Activated effector memory CD4-positive, alpha-beta T cell treated with anti-CD3 and anti-CD28 coated beads, Interleukin-2, amount 50 U/mL, for 16 hours (primary cell): ENCODE measurements around the gene ANAPC1.
"Not testable (repeated sequence)": the region's sequence is repeated elsewhere in the genome, so short reads cannot be mapped to it uniquely, and the experiment has no call there.

ENCODE experiments used
- DNase-seq: peaks from one replicate; pipeline ENCODE4 v3.0.0-alpha.2; 2020

ANAPC1 gene

GRCh38 chr2:111904726-111905474 lies 20.9 kb upstream of the ANAPC1 start:
- no peak for DNase-seq

DNA sequence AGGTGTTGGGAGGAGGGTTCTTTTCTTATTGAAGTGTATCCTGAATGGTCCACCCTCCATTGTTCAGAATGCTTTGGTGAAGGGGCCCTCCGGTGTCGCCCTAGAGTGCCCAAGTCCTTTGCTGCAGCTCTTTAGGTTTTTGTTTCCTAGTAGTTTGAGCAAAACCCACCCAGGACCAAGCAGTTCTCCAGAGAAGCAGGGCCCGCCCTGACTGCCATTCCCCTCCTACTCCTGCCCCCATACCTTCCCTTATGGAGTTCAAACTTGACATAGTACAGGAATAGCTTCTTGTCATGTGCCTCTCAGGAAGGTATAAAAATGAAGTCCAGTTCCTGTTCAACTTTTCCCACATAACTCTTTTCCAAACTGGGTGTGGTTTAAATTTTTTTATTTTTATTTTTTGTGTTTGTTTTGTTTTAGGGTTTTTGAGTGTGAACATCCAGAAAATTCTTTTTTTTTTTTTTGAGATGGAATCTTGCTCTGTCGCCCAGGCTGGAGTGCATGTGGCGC lies 20.0 kb upstream of the ANAPC1 start:
- no peak for DNase-seq

GRCh38 chr2:111903516-111903915 lies 19.5 kb upstream of the ANAPC1 start:
- DNase-seq, result no peak

DNA sequence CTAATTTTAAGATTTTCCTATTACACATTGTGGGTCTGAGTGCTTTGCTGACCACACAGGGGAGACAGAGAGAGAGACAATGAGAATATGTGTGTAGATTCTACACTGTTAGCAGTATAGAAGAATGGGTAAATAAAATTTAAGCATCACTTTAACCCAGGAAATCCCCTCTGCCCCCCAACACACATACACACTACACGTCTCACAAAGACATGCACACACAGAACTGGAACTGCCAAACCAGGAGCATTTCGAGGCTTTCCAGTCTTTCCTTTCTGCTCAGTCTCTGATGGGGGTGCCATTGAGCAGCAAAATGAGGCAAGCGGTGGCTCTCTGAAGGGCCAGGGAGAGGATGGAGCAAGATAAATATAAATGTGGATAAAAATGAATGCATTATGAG lies 16.9 kb upstream of the ANAPC1 start:
- DNase-seq, result no peak

DNA sequence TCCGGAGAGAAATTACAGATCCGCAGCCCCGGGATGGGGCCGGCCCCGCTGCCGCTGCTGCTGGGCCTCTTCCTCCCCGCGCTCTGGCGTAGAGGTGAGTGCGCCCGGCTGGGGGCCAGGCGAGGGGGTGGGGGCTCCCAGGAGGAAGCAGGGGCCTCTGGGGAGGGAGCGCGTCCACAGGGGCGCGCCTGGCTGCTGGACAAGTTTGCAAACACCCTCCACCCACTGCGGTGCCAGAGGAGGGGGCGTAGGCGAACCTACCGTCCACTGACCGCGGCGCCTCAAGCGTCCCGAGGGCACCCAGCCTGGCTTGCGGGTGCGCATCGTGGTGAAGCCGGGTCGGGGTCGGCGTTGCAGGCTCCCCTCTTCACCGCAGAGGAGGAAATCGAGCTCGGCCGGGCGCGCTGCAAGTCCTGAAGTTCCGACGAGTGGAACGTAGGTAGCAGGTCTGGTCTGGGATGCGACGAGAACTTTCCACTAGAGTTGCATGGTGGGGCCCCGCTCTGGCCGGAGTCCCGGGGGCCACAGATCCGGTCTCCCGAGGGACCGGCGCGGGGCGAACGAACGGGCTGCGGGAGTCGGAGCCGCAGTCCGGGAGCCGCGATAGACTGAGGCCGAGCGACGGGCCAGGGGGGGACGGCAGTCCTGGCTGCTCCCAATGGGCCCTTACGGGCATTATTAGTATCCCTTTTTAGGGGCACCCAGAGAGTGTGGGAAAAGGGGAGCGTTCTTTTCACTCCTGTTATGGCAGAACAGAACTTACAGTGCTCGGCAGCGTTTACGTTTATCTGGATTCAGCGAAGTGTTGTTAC lies 14.9 kb upstream of the ANAPC1 start:
- DNase-seq, result peak; percentile 65

GRCh38 chr2:111897924-111898702 lies 14.1 kb upstream of the ANAPC1 start, which contains the start of gene MERTK:
MERTK (plus strand) TSS chr2:111898607; CDS start chr2:111898736, 129 bp downstream.
- DNase-seq, result peak; percentile 81

DNA sequence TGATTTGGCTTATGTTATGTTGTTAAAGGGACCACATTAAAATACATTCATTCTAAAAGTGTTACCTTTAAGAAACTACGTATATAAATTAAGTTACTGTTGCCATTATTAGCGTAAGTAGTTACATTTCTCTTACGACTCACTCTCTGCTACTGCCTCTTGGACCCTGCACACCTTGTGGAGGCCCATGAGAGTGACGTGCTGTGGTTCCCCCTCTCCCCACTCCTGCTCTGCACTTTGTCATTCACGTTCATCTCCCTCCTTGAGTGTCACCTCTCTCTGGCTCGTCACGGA lies 13.6 kb upstream of the ANAPC1 start:
- no peak for DNase-seq

DNA sequence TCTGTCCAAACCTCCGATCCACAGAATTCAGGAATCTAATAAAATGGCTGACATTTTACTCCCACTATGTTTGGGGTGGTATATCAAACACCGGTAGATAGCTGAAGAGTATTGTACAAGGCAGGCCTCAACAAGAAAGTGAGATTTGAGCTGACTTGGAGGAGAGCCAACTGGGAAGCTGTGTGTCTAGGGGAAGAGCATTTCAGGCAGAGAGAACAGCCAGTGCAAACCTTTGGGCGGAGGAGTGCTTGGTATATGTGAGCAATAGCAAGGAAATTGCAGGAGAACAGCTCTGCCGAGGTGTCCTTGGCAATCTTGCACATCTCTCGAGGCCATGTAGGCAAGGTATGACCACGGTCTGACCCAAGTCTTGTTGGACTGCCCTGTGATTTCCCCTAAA lies 12.6 kb upstream of the ANAPC1 start:
- no peak for DNase-seq

GRCh38 chr2:111896024-111896423 lies 12.0 kb upstream of the ANAPC1 start:
- DNase-seq, result no peak

DNA sequence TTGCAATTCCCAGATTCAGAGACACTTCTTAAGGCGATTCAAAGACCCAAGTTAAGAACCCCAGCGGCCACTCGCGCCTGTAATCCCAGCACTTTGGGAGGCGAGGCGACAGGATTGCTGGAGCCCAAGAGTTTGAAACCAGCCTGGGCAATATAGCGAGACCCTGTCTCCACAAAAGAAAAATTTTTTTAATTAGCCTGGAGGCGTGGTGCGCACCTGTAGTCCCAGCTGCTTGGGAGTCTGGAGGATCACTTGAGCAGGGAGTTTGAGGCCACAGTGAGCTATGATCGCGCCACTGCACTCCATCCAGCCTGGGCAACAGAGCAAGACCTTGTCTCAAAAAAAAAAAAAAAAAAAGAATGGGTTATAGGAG lies 585 bp upstream of the ANAPC1 start:
- no peak for DNase-seq

DNA sequence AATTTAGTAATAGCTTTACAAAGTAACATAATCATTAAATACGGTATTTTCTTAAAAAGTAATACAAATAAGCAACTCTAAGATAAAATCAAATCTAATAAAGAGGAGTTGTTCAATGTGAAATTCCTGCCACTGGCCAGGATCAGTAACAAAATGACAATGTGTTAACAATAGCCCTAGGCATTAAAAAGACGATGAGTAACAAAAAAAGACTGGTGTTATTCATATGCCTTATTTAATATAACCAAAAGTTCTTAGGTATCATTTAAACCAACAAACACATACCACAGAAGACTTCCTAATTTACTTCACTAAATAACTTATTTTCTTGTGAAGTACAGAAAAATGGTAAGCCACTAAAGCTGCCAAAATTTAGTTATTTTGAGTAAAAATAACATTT lies 11.2 kb downstream of the ANAPC1 start:
- not testable (repeated sequence) for DNase-seq

GRCh38 chr2:111865124-111865523 lies 18.9 kb downstream of the ANAPC1 start:
- DNase-seq, result not testable (repeated sequence)

- DNase-seq, result not testable (repeated sequence)
Observed at GRCh38 chr2:111860005-111860404, 24.0 kb downstream of the ANAPC1 start.

- not testable (repeated sequence) for DNase-seq
Observed at GRCh38 chr2:111852544-111852943, 31.4 kb downstream of the ANAPC1 start.

DNA sequence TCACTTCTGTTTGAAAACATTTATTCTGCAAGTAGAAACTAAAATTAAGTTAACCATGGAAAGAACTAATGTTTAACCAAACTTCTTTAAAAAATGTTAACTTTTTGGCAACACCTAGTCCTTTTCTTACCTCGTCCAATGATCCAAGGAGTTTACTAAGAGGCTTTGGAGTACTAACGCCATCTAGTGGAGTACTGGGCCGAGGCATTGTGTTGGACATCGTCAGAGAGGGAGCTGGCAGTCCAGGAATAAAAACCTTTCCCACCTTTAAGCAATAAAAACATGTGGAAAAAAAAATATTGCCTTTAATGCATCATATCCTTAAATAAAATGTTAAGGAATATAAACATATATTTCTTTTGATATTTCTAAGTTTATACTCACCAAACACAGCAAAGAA lies 33.3 kb downstream of the ANAPC1 start:
- peak; percentile 68 for DNase-seq

DNA sequence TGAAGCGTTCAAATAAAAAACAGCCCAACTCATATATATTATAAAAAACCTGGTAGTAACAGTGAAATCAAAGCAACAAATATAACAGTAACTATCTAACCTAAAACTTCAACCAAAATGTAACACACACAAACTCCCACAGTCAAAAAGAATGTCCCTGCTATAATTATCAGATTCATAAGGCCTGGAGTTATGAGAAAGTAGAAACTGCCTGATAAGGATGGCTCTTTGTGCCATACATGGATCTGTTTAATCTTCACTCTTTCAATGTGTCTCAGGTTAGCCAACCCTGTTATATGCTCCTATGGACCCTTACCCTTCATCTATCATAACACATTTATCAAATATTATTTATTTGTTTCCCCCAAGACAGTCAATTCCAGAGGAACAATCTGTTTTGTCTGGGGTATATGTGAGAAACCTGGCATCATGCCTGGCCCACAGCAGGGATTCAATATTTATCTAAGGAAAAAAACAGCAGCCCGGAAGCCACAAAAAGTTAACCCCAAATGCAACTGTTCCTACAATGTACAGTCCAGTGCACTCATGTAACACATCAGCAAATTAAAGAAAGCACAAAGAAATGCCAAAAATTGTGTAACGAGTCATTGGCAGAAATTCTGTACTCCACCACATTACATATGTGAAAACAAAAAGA lies 44.2 kb downstream of the ANAPC1 start:
- DNase-seq, result not testable (repeated sequence)

DNA sequence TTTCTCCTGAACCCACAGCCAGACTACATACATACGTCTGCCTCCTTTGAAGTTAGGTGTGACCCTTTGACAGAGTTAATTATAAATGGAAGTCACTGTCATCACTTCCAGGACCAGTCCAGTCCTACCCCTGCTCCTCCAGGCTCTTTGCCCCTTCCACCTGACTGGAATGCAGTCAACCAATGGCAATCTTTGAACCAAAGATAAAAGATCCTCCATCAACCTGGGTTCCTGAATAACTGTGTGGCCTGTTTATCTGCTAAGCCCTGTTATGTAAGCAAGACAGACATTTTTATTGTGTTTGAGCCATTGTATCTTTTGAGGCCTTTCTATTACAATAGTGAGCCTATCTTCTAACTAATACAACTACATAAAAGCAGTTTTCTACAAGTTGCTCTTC lies 45.0 kb downstream of the ANAPC1 start:
- DNase-seq, result not testable (repeated sequence)

DNA sequence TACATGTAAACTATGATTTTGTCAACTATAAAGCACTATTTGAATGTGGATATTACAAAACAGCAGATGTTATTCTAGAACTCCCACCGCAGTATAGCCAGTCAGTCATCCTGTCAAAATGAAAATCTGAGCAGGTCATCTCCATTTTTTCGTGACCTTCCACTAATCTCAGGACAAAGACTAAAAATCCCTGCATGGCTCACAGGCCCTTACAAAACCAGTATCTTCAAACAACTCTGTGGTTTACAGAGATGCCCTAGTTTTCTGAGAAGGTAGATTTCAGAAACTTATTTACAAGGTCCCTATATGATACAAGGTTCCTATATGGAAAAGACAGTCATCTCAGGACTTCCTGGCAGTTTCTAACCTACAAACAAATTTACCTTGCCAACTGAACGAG lies 49.8 kb downstream of the ANAPC1 start:
- DNase-seq, result not testable (repeated sequence)

GRCh38 chr2:111830479-111830878 lies 53.5 kb downstream of the ANAPC1 start:
- DNase-seq, result not testable (repeated sequence)

DNA sequence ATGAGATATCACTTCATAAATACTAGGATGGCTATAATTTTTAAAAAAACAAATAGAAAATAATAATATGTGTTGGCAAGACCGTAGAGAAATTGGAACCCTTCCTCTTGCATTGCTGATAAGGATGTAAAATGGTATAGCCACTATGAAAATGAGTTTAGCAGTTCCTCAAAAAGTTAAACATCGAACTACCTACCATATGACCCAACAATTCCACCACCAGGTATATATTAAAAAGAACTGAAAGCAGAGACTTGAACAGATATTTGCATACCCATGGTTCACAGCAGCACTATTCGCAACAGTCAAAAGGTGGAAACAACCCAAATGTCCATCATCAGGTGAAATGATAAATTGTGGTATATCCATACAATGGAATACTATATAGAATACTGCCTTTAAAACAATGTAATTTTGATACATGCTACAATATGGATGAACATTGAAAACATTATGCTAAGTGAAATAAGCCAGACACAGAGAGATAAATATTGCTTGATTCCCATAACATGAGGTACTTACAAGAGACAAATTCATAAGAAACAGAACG lies 55.7 kb downstream of the ANAPC1 start:
- DNase-seq, result not testable (repeated sequence)

DNA sequence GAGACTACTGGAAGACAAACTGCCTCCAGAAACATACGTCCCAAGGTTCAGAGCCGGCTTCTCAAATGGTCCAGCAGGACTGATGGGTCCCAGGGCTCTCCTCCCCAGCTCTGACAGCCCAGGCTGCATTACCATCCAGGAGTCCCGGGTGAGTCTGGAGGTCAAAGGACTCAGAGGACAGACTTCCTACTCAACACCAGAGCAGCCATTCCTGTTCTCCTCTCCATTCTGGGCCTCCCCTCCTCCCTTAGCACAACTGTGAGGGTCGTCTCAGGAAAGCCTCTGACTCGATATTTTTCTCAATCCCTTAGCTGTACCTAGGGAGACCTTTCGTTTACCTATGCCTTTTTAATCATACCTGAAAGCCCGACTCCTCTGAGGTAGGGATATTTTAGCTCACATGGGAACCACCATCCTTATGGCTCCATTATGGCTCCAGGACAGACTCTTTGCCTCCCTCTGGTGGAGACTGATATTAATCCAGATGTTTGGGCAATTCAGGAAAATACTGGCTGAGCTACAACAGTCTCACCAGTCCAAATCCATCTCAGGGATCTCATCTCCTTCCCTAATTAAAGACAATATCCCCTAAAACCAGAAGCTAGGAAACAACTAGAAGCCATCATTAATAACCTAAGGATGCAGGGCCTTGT lies 70.9 kb downstream of the ANAPC1 start:
- DNase-seq, result not testable (repeated sequence)

GRCh38 chr2:111790633-111791032 lies 93.4 kb downstream of the ANAPC1 start:
- DNase-seq, result not testable (repeated sequence)
